GM10847 (cell line): Measurements from ENCODE around the gene TES.

ENCODE experiments used
- POLR2A ChIP-seq: IDR thresholded peaks from 2 replicates; pipeline ENCODE4 v1.6.1; 2011; ENCODE audit not compliant: insufficient read length; ENCODE audit errors: extremely low read depth

TES gene

DNA sequence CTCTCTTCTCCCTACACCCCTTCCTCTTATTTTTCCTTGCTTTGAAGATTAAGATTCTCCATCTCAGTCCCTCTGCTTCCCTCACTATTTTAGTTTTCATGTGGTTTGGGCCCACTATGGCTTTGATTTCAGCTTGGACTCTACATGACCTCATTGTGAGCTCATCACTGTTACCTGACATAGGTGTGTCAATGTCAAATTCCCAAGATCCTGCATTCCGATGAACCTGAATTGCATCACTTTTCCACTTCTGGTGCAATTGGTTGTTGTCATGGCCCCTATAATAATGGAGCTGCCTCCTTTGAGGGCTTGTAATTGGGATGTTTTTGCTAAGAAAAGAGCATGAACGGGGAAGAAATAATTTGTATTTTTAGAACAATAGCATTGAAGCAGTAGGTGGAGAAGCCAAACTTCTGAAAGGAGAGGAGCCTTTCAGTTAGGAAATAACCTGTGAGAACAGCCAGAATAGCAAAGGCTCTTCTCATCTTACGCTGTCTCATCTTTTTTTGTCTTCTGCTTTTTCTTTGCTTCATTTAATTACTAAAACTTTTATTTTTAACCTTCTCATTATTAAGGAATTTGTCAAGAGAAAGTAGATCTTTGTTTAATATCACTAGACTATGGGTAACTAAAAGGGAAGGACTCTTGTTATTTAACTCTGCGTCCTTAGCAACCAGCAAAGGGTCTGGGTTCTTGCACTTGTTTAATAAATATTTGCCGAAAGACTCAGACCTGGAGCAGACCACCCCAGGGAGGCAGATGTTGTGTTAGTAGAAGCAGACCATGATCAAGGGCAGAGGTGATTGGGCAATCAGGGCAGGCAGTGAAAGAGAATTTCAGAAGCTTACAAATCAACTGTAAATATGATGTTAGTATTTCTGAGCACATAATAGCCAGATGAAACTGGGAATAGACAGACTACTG is 95.4 kb downstream of the TES start:
- no peak for TF ChIP-seq POLR2A

DNA sequence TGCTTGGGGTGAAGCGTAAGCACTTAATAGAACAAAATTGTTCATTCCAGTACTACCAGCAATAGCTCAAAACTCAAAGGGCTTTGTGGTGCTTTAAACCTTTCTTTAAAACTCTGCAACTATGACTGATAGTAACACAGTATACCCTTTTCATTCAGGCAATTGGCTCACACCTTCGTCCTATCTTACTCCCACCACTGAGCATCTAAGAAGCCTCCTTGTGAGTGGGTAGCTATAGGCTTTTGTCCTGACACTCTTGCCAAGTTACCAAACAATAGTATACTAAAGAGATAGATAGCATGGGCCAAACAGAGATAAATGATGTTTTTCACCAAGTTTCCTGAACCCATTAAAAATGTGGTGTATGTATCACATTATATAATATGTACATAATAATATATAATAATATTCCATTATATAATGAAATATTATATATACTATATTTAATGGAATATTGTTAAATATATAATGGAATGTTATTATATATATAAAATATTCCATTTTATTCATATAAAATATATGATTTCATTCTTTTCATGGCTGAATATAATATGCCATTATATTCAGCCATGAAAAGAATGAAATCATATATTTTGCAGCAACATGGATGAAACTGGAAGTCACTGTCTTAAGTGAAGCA is 96.2 kb downstream of the TES start:
- no peak for TF ChIP-seq POLR2A

DNA sequence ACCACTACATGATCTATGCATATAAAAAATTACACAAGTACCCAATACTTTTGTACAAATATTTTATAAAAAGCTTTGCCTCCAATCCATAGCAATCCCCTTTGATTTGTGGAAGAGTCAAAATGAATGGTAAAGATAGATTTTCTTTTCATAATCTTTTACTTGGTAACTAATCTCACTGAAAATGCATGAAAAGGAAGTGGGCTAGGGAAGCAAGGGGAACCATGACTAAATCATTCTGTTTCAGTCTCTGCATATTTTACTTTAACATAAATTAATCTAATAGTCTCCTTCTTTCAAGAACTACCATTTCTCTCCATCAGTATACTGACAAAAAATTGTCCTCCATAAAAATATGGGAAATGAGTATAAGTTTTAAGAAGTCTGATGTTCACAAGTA is 96.9 kb downstream of the TES start:
- TF ChIP-seq POLR2A = no peak
